ENCODE results near the gene FRMD4A.

FRMD4A gene

GRCh38 chr10:13617116-13617515, 713.6 kb downstream of the FRMD4A start:
- Histone ChIP-seq H3K27me3 (ENCODE audit: insufficient read depth, low read length, poor library complexity) (no peaks in the 10 kb centered on the region), H3K36me3 (ENCODE audit: insufficient read depth, low read length) (peaks cover 78% of the 10 kb centered on the region), H3K4me2 (ENCODE audit: insufficient read depth, low read length) (no peak overlapping the region), H4K20me1 (ENCODE audit: insufficient read depth, low read length) (no peaks in the 10 kb centered on the region), H3K4me3 (ENCODE audit: low read depth in 1 of 2, low read length in 2 of 2) (no peak overlapping the region), H2AFZ (ENCODE audit: low read depth, low read length) (no peak overlapping the region), H3K9me3 (ENCODE audit: insufficient read depth, low read length, severe bottlenecking) (no peaks in the 10 kb centered on the region), H3K9ac (ENCODE audit: low read depth, low read length) (no peak overlapping the region), H3K27ac (ENCODE audit: low read length) (no peak overlapping the region), H3K79me2 (ENCODE audit: insufficient read depth, low read length) (no peaks in the 10 kb centered on the region), H3K4me1 (ENCODE audit: insufficient read depth, low read length) (no peaks in the 10 kb centered on the region)
- TF ChIP-seq CTCF (IDR thresholded peaks at IDR 0.05; ENCODE audit: borderline replicate concordance, extremely low read depth, low read length, poor library complexity, severe bottlenecking): no peak
- no peak for TF ChIP-seq EZH2 (IDR thresholded peaks at IDR 0.05; ENCODE audit: borderline replicate concordance, low read depth, low read length, severe bottlenecking)
- DNase-seq: no peak
- ATAC-seq (ENCODE audit: insufficient read depth, low read depth): no peak

- no peak overlapping the region for H3K4me3 ChIP-seq (ENCODE audit: low read depth in 1 of 2, low read length in 2 of 2)
- no peak overlapping the region for H2AFZ ChIP-seq (ENCODE audit: low read depth, low read length)
- H3K9ac ChIP-seq (ENCODE audit: low read depth, low read length): no peak overlapping the region
- no peak overlapping the region for H3K4me2 ChIP-seq (ENCODE audit: insufficient read depth, low read length)
- H3K27me3 ChIP-seq (ENCODE audit: insufficient read depth, low read length, poor library complexity): no peaks in the 10 kb centered on the region
- no peaks in the 10 kb centered on the region for H3K4me1 ChIP-seq (ENCODE audit: insufficient read depth, low read length)
- ATAC-seq (ENCODE audit: insufficient read depth, low read depth): no peak
- H4K20me1 ChIP-seq (ENCODE audit: insufficient read depth, low read length): no peaks in the 10 kb centered on the region
- no peak for DNase-seq
- TF ChIP-seq EZH2 (IDR thresholded peaks at IDR 0.05; ENCODE audit: borderline replicate concordance, low read depth, low read length, severe bottlenecking): no peak
- TF ChIP-seq CTCF (IDR thresholded peaks at IDR 0.05; ENCODE audit: borderline replicate concordance, extremely low read depth, low read length, poor library complexity, severe bottlenecking): no peak
- peaks cover 80% of the 10 kb centered on the region for H3K36me3 ChIP-seq (ENCODE audit: insufficient read depth, low read length)
- no peaks in the 10 kb centered on the region for H3K79me2 ChIP-seq (ENCODE audit: insufficient read depth, low read length)
- H3K27ac ChIP-seq (ENCODE audit: low read length): no peak overlapping the region
- H3K9me3 ChIP-seq (ENCODE audit: insufficient read depth, low read length, severe bottlenecking): no peaks in the 10 kb centered on the region
Measured at GRCh38 chr10:13615650-13616300, 714.9 kb downstream of the FRMD4A start.

- Histone ChIP-seq H3K4me3 (ENCODE audit: low read depth in 1 of 2, low read length in 2 of 2) (no peak overlapping the region), H2AFZ (ENCODE audit: low read depth, low read length) (no peak overlapping the region), H3K36me3 (ENCODE audit: insufficient read depth, low read length) (peaks cover 90% of the 10 kb centered on the region), H3K27ac (ENCODE audit: low read length) (no peak overlapping the region), H3K79me2 (ENCODE audit: insufficient read depth, low read length) (no peaks in the 10 kb centered on the region), H3K9me3 (ENCODE audit: insufficient read depth, low read length, severe bottlenecking) (no peaks in the 10 kb centered on the region), H3K4me2 (ENCODE audit: insufficient read depth, low read length) (no peak overlapping the region), H3K27me3 (ENCODE audit: insufficient read depth, low read length, poor library complexity) (no peaks in the 10 kb centered on the region), H3K4me1 (ENCODE audit: insufficient read depth, low read length) (no peaks in the 10 kb centered on the region), H4K20me1 (ENCODE audit: insufficient read depth, low read length) (no peaks in the 10 kb centered on the region), H3K9ac (ENCODE audit: low read depth, low read length) (no peak overlapping the region)
- no peak for ATAC-seq (ENCODE audit: insufficient read depth, low read depth)
- DNase-seq: no peak
- TF ChIP-seq CTCF (IDR thresholded peaks at IDR 0.05; ENCODE audit: borderline replicate concordance, extremely low read depth, low read length, poor library complexity, severe bottlenecking) (no peak), EZH2 (IDR thresholded peaks at IDR 0.05; ENCODE audit: borderline replicate concordance, low read depth, low read length, severe bottlenecking) (no peak)
Measured at GRCh38 chr10:13614530-13615332, 716.0 kb downstream of the FRMD4A start.
